ENCODE measurements around the gene HIC1. TPM values are rescaled to one million over a fixed set of nuclear protein-coding genes. Genes with fewer than 3 reads are reported as not detected.

HIC1 gene, protein sequence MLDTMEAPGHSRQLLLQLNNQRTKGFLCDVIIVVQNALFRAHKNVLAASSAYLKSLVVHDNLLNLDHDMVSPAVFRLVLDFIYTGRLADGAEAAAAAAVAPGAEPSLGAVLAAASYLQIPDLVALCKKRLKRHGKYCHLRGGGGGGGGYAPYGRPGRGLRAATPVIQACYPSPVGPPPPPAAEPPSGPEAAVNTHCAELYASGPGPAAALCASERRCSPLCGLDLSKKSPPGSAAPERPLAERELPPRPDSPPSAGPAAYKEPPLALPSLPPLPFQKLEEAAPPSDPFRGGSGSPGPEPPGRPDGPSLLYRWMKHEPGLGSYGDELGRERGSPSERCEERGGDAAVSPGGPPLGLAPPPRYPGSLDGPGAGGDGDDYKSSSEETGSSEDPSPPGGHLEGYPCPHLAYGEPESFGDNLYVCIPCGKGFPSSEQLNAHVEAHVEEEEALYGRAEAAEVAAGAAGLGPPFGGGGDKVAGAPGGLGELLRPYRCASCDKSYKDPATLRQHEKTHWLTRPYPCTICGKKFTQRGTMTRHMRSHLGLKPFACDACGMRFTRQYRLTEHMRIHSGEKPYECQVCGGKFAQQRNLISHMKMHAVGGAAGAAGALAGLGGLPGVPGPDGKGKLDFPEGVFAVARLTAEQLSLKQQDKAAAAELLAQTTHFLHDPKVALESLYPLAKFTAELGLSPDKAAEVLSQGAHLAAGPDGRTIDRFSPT
- total RNA-seq: 13.8 and 16.9 TPM in 2 replicates

DNA sequence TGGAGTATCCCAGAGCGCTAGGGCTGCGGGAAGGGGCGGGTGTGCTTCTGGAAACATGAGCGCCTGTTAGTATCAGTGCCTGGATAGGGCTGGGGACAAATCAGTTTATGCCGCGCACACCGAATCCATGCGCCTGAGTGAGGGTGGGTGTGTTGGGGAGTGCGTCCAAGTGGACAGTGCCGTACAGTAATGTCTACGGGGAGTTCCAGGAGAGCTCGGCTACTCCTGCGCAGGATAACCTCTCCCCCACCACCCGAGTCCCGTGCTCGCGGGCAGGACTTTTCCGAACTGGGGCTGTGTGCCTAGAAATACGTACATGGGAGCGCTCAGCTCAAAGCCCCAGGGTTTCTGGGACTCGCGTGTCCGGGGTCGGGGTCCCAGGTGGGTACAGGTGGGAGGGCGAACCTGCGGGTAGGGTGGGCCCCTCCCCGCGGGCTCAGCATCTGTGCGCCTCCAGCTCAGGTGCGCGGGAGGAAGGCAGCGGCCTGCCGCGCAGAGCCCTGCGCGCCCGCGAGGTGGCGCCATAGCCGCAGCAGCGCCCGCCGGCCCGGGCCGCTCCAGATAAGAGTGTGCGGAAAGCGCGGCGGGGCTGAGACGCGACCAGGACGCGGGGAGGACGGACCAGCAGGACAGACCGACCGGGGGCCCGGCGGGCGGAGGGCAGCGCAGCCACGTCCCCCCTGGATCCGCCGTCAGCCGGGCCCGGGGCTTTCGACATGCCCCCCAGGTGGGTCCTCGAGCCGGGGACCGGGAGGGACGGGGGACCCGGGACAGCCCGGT is at the start of gene HIC1:
Gene HIC1 (plus strand): TSS at position 592 of the 780 bp plus-strand sequence. CDS start 1,588 bp downstream, outside the sequence.

DNA sequence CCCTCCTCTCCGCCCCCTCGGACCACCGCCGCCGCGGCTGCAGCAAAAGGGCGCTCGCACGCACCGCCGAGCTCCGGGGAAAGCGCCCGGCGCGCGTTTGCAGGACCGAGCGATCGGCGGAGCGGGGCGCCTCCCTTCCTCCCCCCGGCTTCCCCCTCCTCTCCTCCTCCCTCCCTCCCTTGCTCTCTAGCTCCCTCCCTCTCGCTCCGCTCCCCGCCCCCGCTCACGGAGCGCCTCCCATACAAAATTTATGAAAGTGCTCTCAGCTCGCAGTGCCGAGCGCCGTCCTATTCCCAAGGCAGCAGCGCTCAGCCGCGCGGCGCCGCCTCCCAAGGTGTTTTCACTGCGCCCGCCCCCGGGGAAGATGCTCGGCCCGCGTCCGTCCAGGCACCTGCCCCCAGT is 29.7 kb upstream of the HIC1 start, which contains the start of gene RTN4RL1:
Gene RTN4RL1 (minus strand): TSS at position 115 of the 402 bp plus-strand sequence. CDS start 469 bp downstream, outside the sequence.

DNA sequence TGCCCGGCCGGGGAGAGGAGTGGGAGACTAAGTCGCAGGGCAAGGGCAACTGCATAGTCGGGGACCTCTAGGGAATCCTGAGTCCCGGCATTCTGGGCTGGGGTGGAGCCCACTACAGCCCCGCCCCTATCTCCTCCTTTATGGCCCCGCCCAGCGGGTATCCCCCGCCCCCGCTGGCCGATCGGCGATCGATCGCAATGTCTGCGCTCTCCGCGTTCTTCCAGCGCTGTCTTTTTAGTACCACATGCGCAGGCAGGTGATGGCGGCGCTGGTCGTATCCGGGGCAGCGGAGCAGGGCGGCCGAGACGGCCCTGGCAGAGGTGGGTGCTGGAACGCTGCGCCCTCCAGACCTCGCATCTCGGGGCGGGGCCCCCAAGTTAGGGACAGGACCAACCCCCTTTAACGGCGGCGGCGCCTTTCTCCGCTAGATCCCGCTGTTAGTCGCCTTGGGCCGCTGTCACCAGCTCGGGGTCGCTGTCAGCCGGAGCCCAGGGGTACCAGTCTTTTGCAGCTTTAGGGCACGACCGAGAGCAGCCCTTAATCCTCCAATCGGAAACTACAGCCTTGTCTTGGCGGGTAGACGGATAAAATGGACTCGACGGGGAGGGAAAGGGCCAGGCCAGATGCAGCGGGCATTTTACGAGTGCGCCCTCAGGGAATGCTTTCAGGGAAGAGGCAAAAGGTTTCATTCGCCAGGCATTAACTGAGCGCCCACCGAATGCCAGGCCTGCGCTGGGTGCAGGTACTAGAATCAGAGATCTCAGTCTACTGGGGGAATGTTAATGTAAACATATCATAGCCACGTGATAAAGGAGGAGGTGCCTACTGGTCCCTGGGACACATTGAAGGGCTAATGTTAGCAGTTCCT is 24.8 kb upstream of the HIC1 start, which contains the start of gene DPH1:
Gene DPH1 (plus strand): TSS at position 243 of the 868 bp plus-strand sequence. CDS start 17 bp downstream, at position 260.

DNA sequence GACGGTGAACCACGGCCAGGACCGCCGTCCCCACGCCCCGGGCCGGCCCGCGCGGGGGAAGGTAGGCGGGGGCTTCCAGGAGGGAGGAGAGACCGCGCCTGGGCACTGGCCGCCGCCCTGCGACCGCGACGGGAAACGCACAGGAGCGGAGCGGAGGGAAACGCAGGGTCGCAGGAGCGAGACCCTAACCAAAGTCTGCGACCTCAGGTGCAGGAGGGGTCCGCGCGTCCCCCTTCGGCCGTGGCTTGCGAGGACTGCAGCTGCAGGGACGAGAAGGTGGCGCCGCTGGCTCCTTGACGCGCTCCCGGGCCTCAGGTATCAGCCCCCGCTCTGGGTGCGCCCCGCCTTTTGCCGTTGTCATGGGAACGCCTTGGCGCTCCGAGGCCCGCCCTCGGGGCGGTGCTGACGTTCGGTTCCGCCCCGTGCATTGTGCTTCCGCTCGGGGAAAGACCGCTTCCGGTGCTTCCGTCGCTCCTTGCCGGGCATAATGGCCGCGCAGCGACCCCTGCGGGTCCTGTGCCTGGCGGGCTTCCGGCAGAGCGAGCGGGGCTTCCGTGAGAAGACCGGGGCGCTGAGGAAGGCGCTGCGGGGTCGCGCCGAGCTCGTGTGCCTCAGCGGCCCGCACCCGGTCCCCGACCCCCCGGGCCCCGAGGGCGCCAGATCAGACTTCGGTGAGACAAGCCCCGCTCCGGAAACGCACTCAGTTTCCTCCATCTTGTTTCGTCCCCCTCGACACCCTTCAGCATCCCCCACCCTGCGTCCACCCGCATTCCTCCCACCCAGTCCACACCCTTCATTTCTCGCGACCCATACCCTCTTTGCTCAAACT is 13.1 kb upstream of the HIC1 start, which contains the start of gene OVCA2:
Gene OVCA2 (plus strand): TSS at position 462 of the 829 bp plus-strand sequence. CDS start 26 bp downstream, at position 488.

Other genes starting within 250 kb of the HIC1 start
- gene SMYD4, start 225.2 kb upstream of the HIC1 start, total RNA-seq: 5.2 and 10.0 TPM in 2 replicates
- gene RPA1, start 225.1 kb upstream of the HIC1 start, total RNA-seq: 30.5 and 33.3 TPM in 2 replicates
- not detected in 2 replicates for gene RTN4RL1, start 29.8 kb upstream of the HIC1 start, total RNA-seq
- gene DPH1, start 24.9 kb upstream of the HIC1 start, total RNA-seq: 13.4 and 14.9 TPM in 2 replicates
- gene OVCA2, start 13.1 kb upstream of the HIC1 start, total RNA-seq: 85.9 and 119 TPM in 2 replicates
- 12.3 and 23.4 TPM in 2 replicates for gene SMG6, start 248.7 kb downstream of the HIC1 start, total RNA-seq
- gene SRR, start 248.8 kb downstream of the HIC1 start, total RNA-seq: 27.0 and 34.8 TPM in 2 replicates

Measured in epithelial cell of umbilical artery (primary cell).